Stimulated activated CD8-positive, alpha-beta memory T cell treated with anti-CD3 and anti-CD28 coated beads, Interleukin-2, amount 100 ng/mL, for 1 hour (primary cell): ENCODE results near the gene FAM89B.

Source experiments
- DNase-seq, 2 donors: peaks; one replicate each; pipeline ENCODE4 v3.0.0-alpha.2; 2020; ENCODE audit warnings: low read depth in 2 of 2

Gene FAM89B

GRCh38 chr11:65538915-65539743 is 33.2 kb upstream of the FAM89B start:
- no peak for DNase-seq

- no peak for DNase-seq
Measured at GRCh38 chr11:65539744-65540289, 32.5 kb upstream of the FAM89B start.

GRCh38 chr11:65540290-65541092 is 31.8 kb upstream of the FAM89B start:
- DNase-seq: peak; percentile 64 to 78

GRCh38 chr11:65541093-65541982 is 31.0 kb upstream of the FAM89B start:
- no peak for DNase-seq

GRCh38 chr11:65542738-65543390 is 29.5 kb upstream of the FAM89B start:
- DNase-seq: no peak

- DNase-seq: no peak
Measured at GRCh38 chr11:65545853-65546216, 26.5 kb upstream of the FAM89B start.

- DNase-seq: peak; percentile 98 to 99
Measured at GRCh38 chr11:65546217-65546958, 25.9 kb upstream of the FAM89B start.

- DNase-seq: no peak
Measured at GRCh38 chr11:65547446-65548125, 24.8 kb upstream of the FAM89B start.

- DNase-seq: no peak
Measured at GRCh38 chr11:65548395-65548794, 23.9 kb upstream of the FAM89B start.

- DNase-seq: no peak
Measured at GRCh38 chr11:65549096-65549495, 23.2 kb upstream of the FAM89B start.

GRCh38 chr11:65551572-65552387 is 20.6 kb upstream of the FAM89B start:
- no peak for DNase-seq

- DNase-seq: no peak
Measured at GRCh38 chr11:65552388-65552951, 19.9 kb upstream of the FAM89B start.

- DNase-seq: peak in 1 of 2 donors; percentile 46
Measured at GRCh38 chr11:65553301-65554001, 18.9 kb upstream of the FAM89B start.

GRCh38 chr11:65554057-65554818 is 18.1 kb upstream of the FAM89B start:
- no peak for DNase-seq

GRCh38 chr11:65554842-65555430 is 17.4 kb upstream of the FAM89B start:
- DNase-seq: no peak

GRCh38 chr11:65555693-65556231 is 16.6 kb upstream of the FAM89B start:
- no peak for DNase-seq
